ENCODE results near the gene SERPINC1.

SERPINC1 gene

GRCh38 chr1:173856903-173857302, 60.2 kb downstream of the SERPINC1 start:
- H3K4me3 ChIP-seq (ENCODE audit: low read length): no peak overlapping the region
- TF ChIP-seq, protein P1, sequence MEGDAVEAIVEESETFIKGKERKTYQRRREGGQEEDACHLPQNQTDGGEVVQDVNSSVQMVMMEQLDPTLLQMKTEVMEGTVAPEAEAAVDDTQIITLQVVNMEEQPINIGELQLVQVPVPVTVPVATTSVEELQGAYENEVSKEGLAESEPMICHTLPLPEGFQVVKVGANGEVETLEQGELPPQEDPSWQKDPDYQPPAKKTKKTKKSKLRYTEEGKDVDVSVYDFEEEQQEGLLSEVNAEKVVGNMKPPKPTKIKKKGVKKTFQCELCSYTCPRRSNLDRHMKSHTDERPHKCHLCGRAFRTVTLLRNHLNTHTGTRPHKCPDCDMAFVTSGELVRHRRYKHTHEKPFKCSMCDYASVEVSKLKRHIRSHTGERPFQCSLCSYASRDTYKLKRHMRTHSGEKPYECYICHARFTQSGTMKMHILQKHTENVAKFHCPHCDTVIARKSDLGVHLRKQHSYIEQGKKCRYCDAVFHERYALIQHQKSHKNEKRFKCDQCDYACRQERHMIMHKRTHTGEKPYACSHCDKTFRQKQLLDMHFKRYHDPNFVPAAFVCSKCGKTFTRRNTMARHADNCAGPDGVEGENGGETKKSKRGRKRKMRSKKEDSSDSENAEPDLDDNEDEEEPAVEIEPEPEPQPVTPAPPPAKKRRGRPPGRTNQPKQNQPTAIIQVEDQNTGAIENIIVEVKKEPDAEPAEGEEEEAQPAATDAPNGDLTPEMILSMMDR (IDR thresholded peaks at IDR 0.05; ENCODE audit: insufficient read depth, low read depth, low read length, missing control alignments): no peak
- no peak for DNase-seq (ENCODE audit: low read depth)

- DNase-seq (ENCODE audit: low read depth): no peak
- H3K4me3 ChIP-seq (ENCODE audit: low read length): no peak overlapping the region
- TF ChIP-seq, protein P1 (IDR thresholded peaks at IDR 0.05; ENCODE audit: insufficient read depth, low read depth, low read length, missing control alignments): no peak
Measured at GRCh38 chr1:173856014-173856413, 61.1 kb downstream of the SERPINC1 start.

Measured in epithelial cell of esophagus (primary cell).